WTC11 (cell line): ENCODE measurements around the gene PGS1.

Experiments used
- ATF2 ChIP-seq: sonication (generic); formaldehyde crosslinking; IDR thresholded peaks from 2 replicates; pipeline ENCODE4 v1.8.1; 2022; ENCODE audit warnings: low read depth, missing genetic modification reagents, borderline replicate concordance
- CREB1 ChIP-seq: sonication (generic); formaldehyde crosslinking; IDR thresholded peaks from 2 replicates; pipeline ENCODE4 v1.8.0; 2023; ENCODE audit warnings: mild to moderate bottlenecking, missing genetic modification reagents
- CTCF ChIP-seq: fragments of 200-600 bp; IDR thresholded peaks from 2 replicates; pipeline ENCODE4 v1.8.0; 2022; ENCODE audit warnings: antibody characterized with exemption
- ESRRA ChIP-seq: sonication (generic); formaldehyde crosslinking; IDR thresholded peaks from 2 replicates; pipeline ENCODE4 v1.8.1; 2022; ENCODE audit warnings: mild to moderate bottlenecking, missing genetic modification reagents, borderline replicate concordance
- FOXK1 ChIP-seq: sonication (generic); formaldehyde crosslinking; IDR thresholded peaks from 2 replicates; pipeline ENCODE4 v1.8.0; 2022; ENCODE audit warnings: mild to moderate bottlenecking, moderate library complexity, missing genetic modification reagents
- RELA ChIP-seq: sonication (generic); formaldehyde crosslinking; IDR thresholded peaks from 2 replicates; pipeline ENCODE4 v1.8.1; 2022; ENCODE audit warnings: missing genetic modification reagents, mild to moderate bottlenecking, borderline replicate concordance
- SMAD4 ChIP-seq: sonication (generic); formaldehyde crosslinking; IDR thresholded peaks from 2 replicates; pipeline ENCODE4 v1.8.0; 2022; ENCODE audit warnings: mild to moderate bottlenecking, missing genetic modification reagents
- TCF7 ChIP-seq: sonication (generic); formaldehyde crosslinking; IDR thresholded peaks from 2 replicates; pipeline ENCODE4 v1.8.0; 2022; ENCODE audit warnings: mild to moderate bottlenecking, low read depth, missing genetic modification reagents, moderate library complexity
- USF2 ChIP-seq: sonication (generic); formaldehyde crosslinking; IDR thresholded peaks from 2 replicates; pipeline ENCODE4 v1.8.1; 2023; ENCODE audit warnings: mild to moderate bottlenecking, missing genetic modification reagents, moderate library complexity

GRCh38 chr17:78423961-78424675 is 45.7 kb downstream of the PGS1 start:
- no peak for TF ChIP-seq CTCF
- TF ChIP-seq SMAD4 (CRISPR knock-in tag) = no peak
- TF ChIP-seq FOXK1 (CRISPR knock-in tag) = no peak
- TF ChIP-seq ESRRA (CRISPR knock-in tag) = no peak
- no peak for TF ChIP-seq TCF7
- no peak for TF ChIP-seq ATF2 (CRISPR knock-in tag)
- no peak for TF ChIP-seq USF2 (CRISPR knock-in tag)
- TF ChIP-seq CREB1 (CRISPR knock-in tag) = no peak
- TF ChIP-seq RELA (CRISPR knock-in tag) = no peak
